IMR-90 (cell line): ENCODE data around the gene CA4. TPM values are rescaled to one million over a fixed set of nuclear protein-coding genes. Genes with fewer than 3 reads are reported as not detected.

Source experiments
- ATAC-seq: fragments of 200-7000 bp; cut with Tn5 transposase; 2 replicates; pipeline ENCODE4 v1.9.1; 2020; ENCODE audit warnings: low read depth, mild to moderate bottlenecking, moderate library complexity
- BruUV-seq: library from RNA; stranded (reverse); fragments of 400-500 nt; replicated peaks from 2 replicates; lab custom pipeline; 2021; lab: Mats Ljungman, UMichigan
- CTCF ChIA-PET: fragments of 300-600 bp; formaldehyde crosslinking; extraction: SDS; loops from one replicate; lab custom pipeline; 2021; ENCODE audit warnings: antibody characterized with exemption; lab: Yijun Ruan, JAX
- POLR2A ChIA-PET: fragments of 300-600 bp; sonication (Branson Sonifier 250); formaldehyde crosslinking; loops from one replicate; lab custom pipeline; 2022; ENCODE audit warnings: antibody characterized with exemption; ENCODE audit not compliant: unreplicated experiment; lab: Charles Lee
- DNase-seq: peaks from one replicate; pipeline ENCODE4 v3.0.0; 2013
- H2AFZ ChIP-seq: replicated peaks from 2 replicates; pipeline ENCODE3; 2013; ENCODE audit warnings: low read length, mild to moderate bottlenecking; ENCODE audit not compliant: poor library complexity
- H2AK5ac ChIP-seq: 2 replicates; pipeline ENCODE4 v1.6.1; 2013; ENCODE audit warnings: low read depth, low read length, inconsistent platforms
- H2AK9ac ChIP-seq: replicated peaks from 2 replicates; pipeline ENCODE3; 2013; ENCODE audit warnings: mild to moderate bottlenecking, low read depth, low read length, moderate library complexity; ENCODE audit not compliant: poor library complexity
- H2BK120ac ChIP-seq: 2 replicates; pipeline ENCODE4 v1.6.1; 2013; ENCODE audit warnings: low read depth, low read length, inconsistent platforms
- H2BK15ac ChIP-seq: 3 replicates; pipeline ENCODE4 v1.6.1; 2013; ENCODE audit warnings: low read depth, low read length, inconsistent platforms
- H2BK20ac ChIP-seq: 2 replicates; pipeline ENCODE4 v1.6.1; 2013; ENCODE audit warnings: low read depth, mild to moderate bottlenecking, inconsistent platforms, low read length, moderate library complexity
- H2BK5ac ChIP-seq: 2 replicates; pipeline ENCODE4 v1.6.1; 2013; ENCODE audit warnings: mild to moderate bottlenecking, low read depth, low read length, inconsistent platforms; ENCODE audit not compliant: poor library complexity, severe bottlenecking
- H3K14ac ChIP-seq: replicated peaks from 2 replicates; pipeline ENCODE4 v1.6.1; 2013; ENCODE audit warnings: low read depth, low read length, inconsistent platforms
- H3K18ac ChIP-seq: 2 replicates; pipeline ENCODE4 v1.6.1; 2013; ENCODE audit warnings: low read depth, low read length, control low read depth
- H3K23ac ChIP-seq: 2 replicates; pipeline ENCODE4 v1.6.1; 2013; ENCODE audit warnings: low read depth, low read length, inconsistent platforms
- H3K27ac ChIP-seq: 2 replicates; pipeline ENCODE4 v1.5.1; 2013; ENCODE audit warnings: mild to moderate bottlenecking, control low read depth, low read length; ENCODE audit not compliant: insufficient read depth
- H3K27me3 ChIP-seq: 2 replicates; pipeline ENCODE4 v1.6.1; 2013; ENCODE audit warnings: low read length; ENCODE audit not compliant: control insufficient read depth, insufficient read depth
- H3K36me3 ChIP-seq: 2 replicates; pipeline ENCODE4 v1.6.1; 2013; ENCODE audit warnings: low read length, mixed read lengths; ENCODE audit not compliant: control insufficient read depth, insufficient read depth
- H3K4ac ChIP-seq: 2 replicates; pipeline ENCODE4 v1.6.1; 2013; ENCODE audit warnings: low read depth, low read length, inconsistent platforms
- H3K4me1 ChIP-seq: 2 replicates; pipeline ENCODE4 v1.6.1; 2013; ENCODE audit warnings: low read length, mixed read lengths; ENCODE audit not compliant: control insufficient read depth, insufficient read depth
- H3K4me2 ChIP-seq: 2 replicates; pipeline ENCODE4 v1.6.1; 2013; ENCODE audit warnings: low read depth, mild to moderate bottlenecking, control low read depth, low read length, moderate library complexity
- H3K4me3 ChIP-seq: 2 replicates; pipeline ENCODE4 v1.5.1; 2013; ENCODE audit warnings: low read depth, mild to moderate bottlenecking, control low read depth, low read length, moderate library complexity; ENCODE audit not compliant: insufficient read depth
- H3K56ac ChIP-seq: 2 replicates; pipeline ENCODE4 v1.6.1; 2013; ENCODE audit warnings: low read length, inconsistent platforms; ENCODE audit not compliant: insufficient read depth; ENCODE audit errors: extremely low read depth
- H3K79me1 ChIP-seq, 2 experiments: 2 replicates each; pipeline ENCODE4 v1.6.1; 2013; ENCODE audit warnings: low read length in 2 of 2, inconsistent platforms in 1 of 2, low read depth in 1 of 2
- H3K9ac ChIP-seq: 2 replicates; pipeline ENCODE4 v1.6.1; 2013; ENCODE audit warnings: low read depth, low read length, control low read depth
- H3K9me1 ChIP-seq: 2 replicates; pipeline ENCODE4 v1.6.1; 2013; ENCODE audit warnings: low read length, inconsistent platforms; ENCODE audit not compliant: insufficient read depth
- H3K9me3 ChIP-seq: 2 replicates; pipeline ENCODE4 v1.6.1; 2013; ENCODE audit warnings: low read length; ENCODE audit not compliant: control insufficient read depth, insufficient read depth
- H4K20me1 ChIP-seq: 2 replicates; pipeline ENCODE4 v1.6.1; 2013; ENCODE audit warnings: low read length, inconsistent platforms; ENCODE audit not compliant: insufficient read depth
- H4K5ac ChIP-seq: 2 replicates; pipeline ENCODE4 v1.6.1; 2013; ENCODE audit warnings: mild to moderate bottlenecking, low read depth, low read length, control low read depth
- H4K8ac ChIP-seq, 2 experiments: 2 replicates each; pipeline ENCODE4 v1.6.1; 2013; ENCODE audit warnings: low read depth in 2 of 2, low read length in 2 of 2, control low read depth in 1 of 2, inconsistent platforms in 1 of 2
- H4K91ac ChIP-seq: 2 replicates; pipeline ENCODE4 v1.6.1; 2013; ENCODE audit warnings: low read depth, low read length, inconsistent platforms; ENCODE audit not compliant: insufficient read depth
- BHLHE40 ChIP-seq: fragments of 150-350 bp; IDR thresholded peaks from 2 replicates; pipeline ENCODE4 v1.6.1; 2016; ENCODE audit warnings: mild to moderate bottlenecking, low read depth, low read length
- CEBPB ChIP-seq: IDR thresholded peaks from 2 replicates; pipeline ENCODE4 v1.6.1; 2012; ENCODE audit warnings: low read depth, low read length, improper control_type of control experiment
- CTCF ChIP-seq: conservative IDR thresholded peaks from 2 replicates; pipeline ENCODE4 v1.5.1; 2012; ENCODE audit warnings: mild to moderate bottlenecking, low read depth, low read length, improper control_type of control experiment
- ELK1 ChIP-seq: fragments of 150-350 bp; IDR thresholded peaks from 2 replicates; pipeline ENCODE4 v1.6.1; 2016; ENCODE audit warnings: low read depth, mild to moderate bottlenecking, low read length, moderate library complexity, borderline replicate concordance
- FOS ChIP-seq: fragments of 150-350 bp; IDR thresholded peaks from 2 replicates; pipeline ENCODE4 v1.6.1; 2016; ENCODE audit warnings: low read depth, low read length
- MAFK ChIP-seq: IDR thresholded peaks from 2 replicates; pipeline ENCODE4 v1.6.1; 2012; ENCODE audit warnings: low read depth, low read length, improper control_type of control experiment
- MAZ ChIP-seq: IDR thresholded peaks from 2 replicates; pipeline ENCODE4 v1.6.1; 2012; ENCODE audit warnings: low read depth, mild to moderate bottlenecking, low read length, improper control_type of control experiment, moderate library complexity, borderline replicate concordance
- MXI1 ChIP-seq: IDR thresholded peaks from 2 replicates; pipeline ENCODE4 v1.6.1; 2012; ENCODE audit warnings: low read depth, mild to moderate bottlenecking, low read length, moderate library complexity, borderline replicate concordance
- NFE2L2 ChIP-seq: fragments of 150-350 bp; IDR thresholded peaks from 2 replicates; pipeline ENCODE4 v1.6.1; 2016; ENCODE audit warnings: low read depth, mild to moderate bottlenecking, low read length
- POLR2A ChIP-seq: IDR thresholded peaks from 2 replicates; pipeline ENCODE4 v1.6.1; 2012; ENCODE audit warnings: mild to moderate bottlenecking, low read depth, low read length
- RAD21 ChIP-seq: IDR thresholded peaks from 2 replicates; pipeline ENCODE4 v1.6.1; 2012; ENCODE audit warnings: low read length, improper control_type of control experiment
- RCOR1 ChIP-seq: IDR thresholded peaks from 2 replicates; pipeline ENCODE4 v1.6.1; 2012; ENCODE audit warnings: mild to moderate bottlenecking, low read length, improper control_type of control experiment; ENCODE audit not compliant: insufficient replicate concordance
- RFX5 ChIP-seq: IDR thresholded peaks from 2 replicates; pipeline ENCODE4 v1.8.0; 2012; ENCODE audit warnings: low read depth, mild to moderate bottlenecking, low read length, moderate library complexity
- SMC3 ChIP-seq: fragments of 150-350 bp; IDR thresholded peaks from 2 replicates; pipeline ENCODE4 v1.6.1; 2016; ENCODE audit warnings: low read depth, mild to moderate bottlenecking, antibody characterized with exemption, low read length, moderate library complexity
- USF2 ChIP-seq: fragments of 150-350 bp; IDR thresholded peaks from 2 replicates; pipeline ENCODE4 v1.6.1; 2017; ENCODE audit warnings: mild to moderate bottlenecking, antibody characterized with exemption, low read length, low read depth
- WGBS, 2 experiments: methylation state at CpG; one replicate each; pipeline versions ENCODE4 v1.1.5 to v1.1.7; 2013; ENCODE audit warnings: missing lambda C conversion rate in 2 of 2; ENCODE audit not compliant: insufficient read length in 1 of 2; ENCODE audit errors: extremely low coverage in 2 of 2; 5-methylcytosine and 5-hydroxymethylcytosine counted together
- dilution Hi-C: fragments of 300-500 bp; cut with HindIII; formaldehyde crosslinking; loops from one replicate; pipeline ENCODE4 v1.14.3; 2018; ENCODE audit warnings: low sequenced_read_pairs; ENCODE audit not compliant: unreplicated experiment
- in situ Hi-C: fragments of 300-500 bp; cut with MboI; formaldehyde crosslinking; loops from 3 replicates; pipeline ENCODE4 v1.14.3; 2019; ENCODE audit warnings: low sequenced_read_pairs, inconsistent platforms, mixed read lengths
- intact Hi-C: fragments of 100-400 bp; cut with micrococcal nuclease; formaldehyde crosslinking; loops from 2 replicates; pipeline ENCODE4 v1.10.0; 2022
- polyA plus RNA-seq, 3 experiments: library from polyadenylated mRNA; depleted of rRNA; stranded (reverse); fragments of >200 nt; gene quantifications; 2 replicates each; pipeline ENCODE4 v1.2.3, GENCODE V29; 2012; ENCODE audit warnings: low replicate concordance in 1 of 3
- total RNA-seq: library from RNA; depleted of rRNA; stranded (reverse); fragments of >200 nt; gene quantifications from 2 replicates; pipeline ENCODE4 v1.2.3, GENCODE V29; 2012

Gene CA4
- total and polyA plus RNA-seq, 2 of the 4 experiments (the other 2 are of a cell fraction): not detected

- Histone ChIP-seq H3K79me1 (peaks cover 0 to 25% of the 10 kb centered on the region in 2 experiments; a peak in 2 of 4 replicates), H3K27me3 (no peaks in the 10 kb centered on the region), H2BK15ac (peak overlapping the region; percentile 9; the same call in 2 of the 3 replicates), H2BK5ac (no peak overlapping the region), H4K5ac (no peak overlapping the region), H2AK5ac (no peak overlapping the region), H3K18ac (no peak overlapping the region), H2BK120ac (peak overlapping the region; percentile 60), H3K14ac (no peak overlapping the region), H3K9ac (no peak overlapping the region), H3K56ac (no peak overlapping the region), H3K4me1 (peaks cover 9% of the 10 kb centered on the region), H3K4me2 (no peak overlapping the region), H4K8ac (peak overlapping the region in 1 of 2 experiments; percentile 63; a peak in 1 of 4 replicates), H2BK20ac (peak overlapping the region; percentile 32), H3K4ac (peak overlapping the region; percentile 56; the same call in 1 of the 2 replicates), H3K23ac (peak overlapping the region; percentile 53; the same call in 1 of the 2 replicates), H3K9me3 (no peaks in the 10 kb centered on the region), H2AFZ (peak overlapping the region; percentile 54), H2AK9ac (no peak overlapping the region), H3K9me1 (peaks cover 13% of the 10 kb centered on the region; the same call in 1 of the 2 replicates), H4K20me1 (no peaks in the 10 kb centered on the region), H4K91ac (0 out of 2 replicates have a peak overlapping the region, but pooled peaks have one; percentile 26), H3K36me3 (no peaks in the 10 kb centered on the region), H3K27ac (no peak overlapping the region), H3K4me3 (no peak overlapping the region)
- in situ Hi-C loops (no loop called here), dilution Hi-C loops (no loop called here), intact Hi-C loops (no loop called here)
- no peak for TF ChIP-seq USF2
- no peak for TF ChIP-seq MAFK
- TF ChIP-seq NFE2L2: no peak
- no peak for TF ChIP-seq FOS
- TF ChIP-seq MAZ: no peak
- TF ChIP-seq POLR2A: no peak
- no peak for TF ChIP-seq BHLHE40
- no peak for TF ChIP-seq RFX5
- no peak for TF ChIP-seq ELK1
- no peak for TF ChIP-seq RCOR1
- TF ChIP-seq CEBPB: no peak
- no peak for TF ChIP-seq SMC3
- no peak for TF ChIP-seq RAD21
- no peak for TF ChIP-seq MXI1
- TF ChIP-seq CTCF: no peak
- no peak for DNase-seq
- CTCF ChIA-PET: no interaction called here
- BruUV-seq: no TSS peak
- WGBS, 2 experiments: no CpG with 5 or more reads among the region's 4 CpGs
- POLR2A ChIA-PET: no interaction called here
- no peak for ATAC-seq
Measured at GRCh38 chr17:60103957-60104356, 45.8 kb upstream of the CA4 start.
